ENCODE measurements around the gene BMP2K. TPM values are rescaled to one million over a fixed set of nuclear protein-coding genes. Genes with fewer than 3 reads are reported as not detected.

Gene BMP2K
- total RNA-seq, 1 donor from 2014 or later: 25.2 TPM

- H3K36me3 ChIP-seq (ENCODE audit: control insufficient read depth, insufficient read depth, low read length): no peaks in the 10 kb centered on the region
- DNase-seq (ENCODE audit: low read depth): no peak
- no peak overlapping the region for H3K4me3 ChIP-seq (ENCODE audit: low read depth, low read length)
- no peaks in the 10 kb centered on the region for H3K27me3 ChIP-seq (ENCODE audit: control insufficient read depth, insufficient read depth, low read length)
- no peak for TF ChIP-seq CTCF (IDR thresholded peaks at IDR 0.05; ENCODE audit: insufficient read depth, low read length, poor library complexity, severe bottlenecking)
These were observed 177.1 kb downstream of the BMP2K start for GRCh38 chr4:78953231-78953630.

- no peak for DNase-seq (ENCODE audit: low read depth)
These were observed 177.9 kb downstream of the BMP2K start for GRCh38 chr4:78953769-78954666.

GRCh38 chr4:78956975-78957374, 180.8 kb downstream of the BMP2K start:
- Histone ChIP-seq H3K4me3 (ENCODE audit: low read depth, low read length) (no peak overlapping the region), H3K27me3 (ENCODE audit: control insufficient read depth, insufficient read depth, low read length) (no peaks in the 10 kb centered on the region), H3K36me3 (ENCODE audit: control insufficient read depth, insufficient read depth, low read length) (no peaks in the 10 kb centered on the region)
- TF ChIP-seq CTCF (IDR thresholded peaks at IDR 0.05; ENCODE audit: insufficient read depth, low read length, poor library complexity, severe bottlenecking): no peak
- no peak for DNase-seq (ENCODE audit: low read depth)

More at GRCh38 chr4:78953769-78954666, 177.9 kb downstream of the BMP2K start:
- Histone ChIP-seq H3K4me3 (ENCODE audit: low read depth, low read length) (no peak overlapping the region), H3K36me3 (ENCODE audit: control insufficient read depth, insufficient read depth, low read length) (no peaks in the 10 kb centered on the region), H3K27me3 (ENCODE audit: control insufficient read depth, insufficient read depth, low read length) (no peaks in the 10 kb centered on the region)
- peak; percentile 63 for TF ChIP-seq CTCF (IDR thresholded peaks at IDR 0.05; ENCODE audit: insufficient read depth, low read length, poor library complexity, severe bottlenecking)

- no peak overlapping the region for H3K4me3 ChIP-seq (ENCODE audit: low read depth, low read length)
- no peaks in the 10 kb centered on the region for H3K27me3 ChIP-seq (ENCODE audit: control insufficient read depth, insufficient read depth, low read length)
- no peak for TF ChIP-seq CTCF (IDR thresholded peaks at IDR 0.05; ENCODE audit: insufficient read depth, low read length, poor library complexity, severe bottlenecking)
- DNase-seq (ENCODE audit: low read depth): no peak
- H3K36me3 ChIP-seq (ENCODE audit: control insufficient read depth, insufficient read depth, low read length): no peaks in the 10 kb centered on the region
These were observed 184.8 kb downstream of the BMP2K start for GRCh38 chr4:78960926-78961325.

Other genes with a start within 250 kb of the BMP2K start
- 271 and 297 TPM in 2 replicates for gene ANXA3, start 224.6 kb upstream of the BMP2K start, total RNA-seq
- gene PAQR3, start 163.1 kb downstream of the BMP2K start, total RNA-seq: 69.0 and 79.0 TPM in 2 replicates

All from kidney epithelial cell (primary cell).